MG63 (cell line): ENCODE results near the gene VSIG4. TPM values are rescaled to one million over a fixed set of nuclear protein-coding genes. Genes with fewer than 3 reads are reported as not detected.

Experiments
- total RNA-seq: library from RNA; depleted of rRNA; stranded (reverse); fragments of >200 nt; shearing (Covaris generic); gene quantifications from 2 replicates; pipeline ENCODE4 v1.2.3, GENCODE V29; 2014; ENCODE audit warnings: low replicate concordance; rRNA removed

VSIG4 gene
- total RNA-seq, 1 experiment from 2014 or later: not detected

Other genes starting within 250 kb of the VSIG4 start
- gene HEPH, start 124.2 kb upstream of the VSIG4 start, total RNA-seq: 0.42 and 0.82 TPM in 2 replicates